SIG-M5 treated with dmso at 0.1 percent for 504 hours (cell line): Measurements from ENCODE around the gene CDK4.
A peak's percentile ranks its signal among the peaks of the same experiment; 100 is the strongest.

Source experiments
- DNase-seq: peaks from one replicate; lab custom pipeline; 2025; ENCODE audit not compliant: unreplicated experiment; lab: John Stamatoyannopoulos, UW

The CDK4 gene

DNA sequence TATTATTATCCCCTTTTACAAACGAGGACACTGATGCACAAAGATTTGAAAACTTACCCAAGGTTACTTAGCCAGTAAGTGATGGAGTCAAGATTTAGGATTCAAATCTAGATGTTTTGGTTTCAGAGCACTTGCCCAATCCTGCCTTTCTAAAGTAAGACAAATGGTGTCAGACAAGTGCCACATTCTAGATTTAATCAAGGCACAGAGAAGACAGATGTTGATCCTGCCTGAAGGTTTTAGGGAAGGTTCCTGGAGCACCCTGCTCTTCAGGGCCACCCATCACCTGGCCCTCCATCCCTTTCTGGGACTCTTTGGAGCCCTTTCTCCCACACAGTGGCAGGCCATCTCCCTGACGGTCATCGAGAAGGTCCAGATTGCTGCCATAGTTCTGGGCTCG is 5.7 kb upstream of the CDK4 start:
- no peak for DNase-seq

DNA sequence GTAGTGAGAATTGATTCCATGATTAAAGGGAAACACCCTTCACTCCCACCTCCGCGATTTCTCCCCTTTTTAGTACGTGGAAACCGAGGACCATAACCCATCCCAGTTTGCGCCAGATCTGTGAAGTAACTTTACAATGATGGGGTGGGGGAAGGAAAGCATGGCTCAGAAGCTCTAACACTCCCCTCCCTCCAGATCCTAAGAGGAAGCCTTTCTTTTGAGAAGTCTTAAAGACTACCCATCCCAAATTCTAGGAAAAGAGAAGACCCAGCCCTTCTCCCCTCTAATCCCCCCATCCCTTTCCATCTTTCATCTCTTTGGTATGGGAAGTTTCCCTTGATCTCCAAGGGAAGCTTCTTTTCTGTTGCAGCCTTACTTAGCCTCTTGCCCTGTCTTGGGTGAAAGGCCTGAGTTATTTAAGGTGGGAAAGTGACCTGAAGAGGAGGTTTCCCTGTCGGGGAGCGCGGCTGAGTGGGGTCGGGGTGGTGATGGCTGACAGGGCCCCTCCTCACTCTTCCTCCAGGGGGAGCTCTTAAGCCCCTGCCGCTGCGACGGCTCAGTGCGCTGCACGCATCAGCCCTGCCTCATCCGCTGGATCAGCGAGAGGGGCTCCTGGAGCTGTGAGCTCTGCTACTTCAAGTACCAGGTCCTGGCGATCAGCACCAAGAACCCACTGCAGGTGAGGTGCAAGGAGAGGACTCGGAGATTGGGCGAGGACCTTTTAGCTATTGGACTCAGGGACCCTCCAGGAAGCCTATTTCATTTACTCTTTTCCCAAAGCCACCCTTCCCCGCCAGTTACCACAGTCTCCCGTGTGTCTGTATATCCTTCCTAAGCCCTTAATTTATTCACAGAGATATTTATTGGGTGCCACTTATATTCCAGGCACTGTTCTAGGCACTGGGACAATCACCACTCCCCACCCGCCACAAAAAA is 4.6 kb upstream of the CDK4 start:
- DNase-seq: peak; percentile 72

DNA sequence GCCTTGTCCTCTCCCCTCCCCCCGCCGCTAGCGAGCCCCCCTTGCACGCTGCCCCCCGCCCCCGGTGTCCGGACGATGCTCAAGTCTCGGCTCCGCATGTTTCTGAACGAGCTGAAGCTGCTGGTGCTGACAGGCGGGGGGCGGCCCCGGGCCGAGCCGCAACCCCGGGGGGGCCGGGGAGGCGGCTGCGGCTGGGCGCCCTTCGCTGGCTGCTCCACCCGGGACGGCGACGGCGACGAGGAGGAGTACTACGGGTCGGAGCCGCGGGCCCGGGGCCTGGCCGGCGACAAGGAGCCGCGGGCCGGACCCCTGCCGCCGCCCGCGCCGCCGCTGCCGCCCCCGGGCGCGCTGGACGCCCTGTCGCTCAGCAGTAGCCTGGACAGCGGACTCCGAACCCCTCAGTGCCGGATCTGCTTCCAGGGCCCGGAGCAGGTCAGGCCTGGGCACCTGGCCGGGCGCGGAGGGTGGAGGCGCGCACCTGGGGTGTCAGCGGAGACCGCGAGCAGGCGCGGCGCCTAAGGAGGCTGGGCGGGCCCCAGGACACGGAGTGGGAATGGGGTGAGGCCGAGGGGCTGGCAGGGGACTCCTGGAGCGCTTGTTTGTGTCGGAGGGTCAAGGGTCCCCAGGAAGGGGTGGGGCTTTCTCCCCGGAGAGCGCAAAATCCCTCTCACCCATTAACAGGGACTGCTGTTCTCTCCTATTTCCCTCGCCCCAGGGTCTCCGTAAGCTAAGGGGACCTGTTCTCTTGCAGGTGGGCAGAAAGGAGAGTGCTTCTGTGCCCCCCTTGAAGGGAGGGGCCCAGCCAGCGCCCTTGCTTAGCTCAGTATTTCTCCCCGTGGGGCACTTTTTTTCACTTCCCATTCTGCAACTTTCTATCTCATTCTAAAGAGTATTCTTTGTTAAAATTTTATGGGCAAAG is 3.6 kb upstream of the CDK4 start:
- DNase-seq: peak; percentile 29

DNA sequence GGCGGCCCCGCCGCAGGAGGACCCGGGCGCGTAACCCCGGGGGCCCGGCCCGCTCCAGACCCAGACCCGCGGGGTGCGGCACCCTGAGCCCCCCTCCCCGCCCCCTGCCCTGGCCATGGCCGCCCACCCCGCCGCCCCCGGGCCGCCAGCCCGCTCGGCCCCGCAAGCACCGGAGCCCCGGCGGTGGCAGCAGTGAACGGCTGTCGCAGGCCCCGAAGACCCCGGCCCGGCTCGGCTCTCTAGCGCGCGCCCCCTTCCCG is 3.0 kb upstream of the CDK4 start:
- DNase-seq: no peak

DNA sequence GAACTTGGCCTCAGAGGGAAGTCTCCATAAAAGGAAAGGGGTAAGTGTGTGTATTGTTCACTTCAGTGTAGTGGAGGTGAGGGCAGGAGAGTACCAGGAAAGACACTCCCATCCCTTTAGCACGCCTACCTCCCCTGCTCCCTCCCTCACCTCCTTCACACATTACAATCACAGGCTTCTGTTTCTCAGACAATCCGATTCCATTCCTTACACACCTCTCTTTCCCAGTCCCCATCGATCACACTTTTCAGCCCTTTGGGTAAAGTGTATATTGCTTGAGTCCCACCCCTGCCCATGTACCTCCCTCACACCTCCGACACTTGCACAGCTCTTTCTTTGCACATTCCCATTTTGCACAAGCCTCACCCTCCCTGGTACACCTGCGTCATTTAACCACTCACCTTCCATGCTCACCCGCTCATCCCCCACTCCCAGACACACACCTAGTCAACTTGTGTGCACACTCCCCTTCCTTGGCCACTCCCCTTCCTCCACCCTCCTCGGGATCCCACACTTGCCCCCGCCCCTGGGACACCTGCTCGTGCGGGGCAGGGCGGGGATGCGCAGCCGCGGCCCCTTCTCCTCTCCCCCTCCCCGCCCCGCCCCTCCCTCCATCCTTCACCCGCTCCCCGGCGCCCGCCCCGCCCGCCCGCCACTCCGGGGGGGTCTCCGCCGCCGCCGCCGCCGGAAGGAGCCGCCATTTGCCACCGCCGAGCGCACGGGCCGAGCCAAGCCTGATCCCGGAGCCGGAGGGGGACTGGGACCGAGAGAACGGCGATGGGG is 2.5 kb upstream of the CDK4 start, which contains the start of gene MARCHF9:
Gene MARCHF9 (plus strand): TSS at position 693 of the 783 bp plus-strand sequence. CDS start 426 bp downstream, outside the sequence.
- peak; percentile 78 for DNase-seq

DNA sequence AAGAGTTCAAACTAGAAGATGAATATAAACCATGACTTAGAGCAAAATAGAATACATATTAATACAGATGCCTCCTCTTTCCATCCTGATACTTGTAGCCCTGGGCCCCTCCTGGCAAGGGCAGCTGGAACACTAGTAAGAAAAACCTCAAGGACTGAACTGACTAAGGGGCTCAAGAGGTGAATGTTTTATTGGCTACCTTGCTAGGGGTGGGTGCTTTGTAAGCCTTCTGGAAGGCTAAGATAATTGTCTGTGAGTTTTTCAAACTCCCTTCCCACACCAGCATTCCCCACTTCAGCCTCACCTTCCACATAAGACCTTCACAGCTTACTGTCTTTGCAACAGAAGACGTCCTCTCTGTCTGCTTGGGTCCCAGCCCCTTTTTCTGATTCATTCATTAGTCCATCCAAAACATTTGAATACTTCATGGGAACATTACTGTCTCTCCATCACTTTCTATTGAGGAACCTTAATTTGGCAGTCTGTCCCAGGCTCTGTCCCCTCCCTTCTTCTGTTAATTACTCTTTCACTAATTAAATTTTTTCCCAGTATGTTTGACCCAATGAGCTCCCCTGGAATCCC is 1.7 kb upstream of the CDK4 start:
- DNase-seq: no peak

DNA sequence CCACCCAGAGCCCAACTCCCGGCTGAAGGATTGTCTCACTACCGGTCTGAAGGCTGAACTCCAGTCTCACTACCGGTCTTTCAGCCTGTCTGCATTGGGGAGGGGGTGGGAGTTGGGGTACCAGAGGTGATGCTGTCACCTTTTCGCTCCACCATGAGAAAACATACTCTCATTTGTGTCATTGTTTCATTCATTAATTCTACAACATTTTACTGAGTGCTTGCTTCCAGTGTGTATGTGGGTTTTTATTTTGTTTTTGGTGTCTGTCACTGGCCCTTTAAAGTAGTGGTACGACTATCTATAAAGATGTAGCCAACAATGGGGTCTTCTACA is 524 bp upstream of the CDK4 start:
- DNase-seq: no peak

DNA sequence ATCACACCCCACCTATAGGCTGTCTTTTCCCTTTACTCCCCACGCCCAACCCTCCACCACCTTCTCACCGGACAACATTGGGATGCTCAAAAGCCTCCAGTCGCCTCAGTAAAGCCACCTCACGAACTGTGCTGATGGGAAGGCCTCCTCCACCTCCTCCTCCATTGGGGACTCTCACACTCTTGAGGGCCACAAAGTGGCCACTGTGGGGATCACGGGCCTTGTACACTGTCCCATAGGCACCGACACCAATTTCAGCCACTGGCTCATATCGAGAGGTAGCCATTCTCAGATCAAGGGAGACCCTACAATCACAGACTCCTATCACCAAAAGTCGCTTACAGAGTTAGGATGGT is 700 bp downstream of the CDK4 start:
- DNase-seq: no peak

DNA sequence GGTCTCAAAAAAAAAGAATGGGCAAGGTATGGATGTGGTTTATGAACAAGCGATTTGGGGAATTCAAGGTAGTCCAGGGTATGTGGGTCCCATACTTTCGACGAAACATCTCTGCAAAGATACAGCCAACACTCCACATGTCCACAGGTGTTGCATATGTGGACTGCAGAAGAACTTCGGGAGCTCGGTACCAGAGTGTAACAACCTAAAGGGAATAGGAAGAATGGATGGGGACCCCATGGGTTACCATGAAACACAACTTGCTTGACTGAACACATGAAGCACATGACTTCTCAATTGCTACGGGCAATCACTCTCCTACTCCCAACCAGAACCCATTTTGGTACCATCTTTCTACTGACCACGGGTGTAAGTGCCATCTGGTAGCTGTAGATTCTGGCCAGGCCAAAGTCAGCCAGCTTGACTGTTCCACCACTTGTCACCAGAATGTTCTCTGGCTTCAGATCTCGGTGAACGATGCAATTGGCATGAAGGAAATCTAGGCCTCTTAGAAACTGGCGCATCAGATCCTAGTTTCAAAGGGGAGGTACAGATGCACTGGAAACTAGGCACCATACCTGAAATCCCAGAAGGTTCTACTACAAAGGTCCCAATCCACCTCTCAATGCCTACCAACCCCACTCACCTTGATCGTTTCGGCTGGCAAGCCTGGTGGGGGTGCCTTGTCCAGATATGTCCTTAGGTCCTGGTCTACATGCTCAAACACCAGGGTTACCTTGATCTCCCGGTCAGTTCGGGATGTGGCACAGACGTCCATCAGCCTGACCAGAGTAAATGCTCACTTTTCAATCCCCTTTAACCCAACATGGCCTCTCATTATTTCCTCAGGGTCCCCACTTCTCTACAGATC is 1.3 kb downstream of the CDK4 start:
- DNase-seq: no peak

DNA sequence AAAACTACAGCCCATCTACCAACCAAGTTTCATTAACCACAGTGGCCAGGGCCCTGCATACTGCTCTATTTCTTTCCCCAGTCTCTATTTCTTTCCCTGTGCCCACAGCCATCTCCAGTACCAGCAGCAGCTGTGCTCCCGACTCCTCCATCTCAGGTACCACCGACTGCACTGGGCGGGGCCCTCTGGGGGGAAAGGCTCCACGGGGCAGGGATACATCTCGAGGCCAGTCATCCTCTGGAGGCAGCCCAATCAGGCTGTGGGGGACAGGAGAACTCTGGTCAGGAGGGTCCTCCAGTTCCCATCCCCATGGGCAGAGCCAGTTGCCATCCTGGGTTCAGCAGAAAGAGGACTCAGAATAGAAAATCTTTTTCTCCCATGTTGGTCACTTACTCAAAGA is 3.0 kb downstream of the CDK4 start:
- DNase-seq: no peak

DNA sequence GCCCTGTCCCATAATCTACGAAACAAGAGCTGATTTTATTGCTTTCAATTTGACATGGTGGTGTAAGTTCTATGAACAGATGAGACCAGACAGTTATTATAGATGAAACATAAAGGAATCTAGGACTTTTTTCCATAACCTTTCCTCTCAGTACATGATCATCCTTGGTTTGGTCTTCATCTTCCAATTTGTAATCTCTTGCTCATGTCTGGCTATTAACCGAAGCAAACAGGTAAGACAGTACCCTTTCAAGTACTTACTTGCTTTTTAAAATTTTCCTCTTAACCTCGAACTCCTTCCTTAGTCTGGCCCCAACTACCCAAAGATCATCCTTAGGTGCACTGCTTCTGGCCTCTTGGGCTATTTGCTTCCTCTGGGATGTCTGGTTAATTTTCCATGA is 6.1 kb downstream of the CDK4 start:
- no peak for DNase-seq

DNA sequence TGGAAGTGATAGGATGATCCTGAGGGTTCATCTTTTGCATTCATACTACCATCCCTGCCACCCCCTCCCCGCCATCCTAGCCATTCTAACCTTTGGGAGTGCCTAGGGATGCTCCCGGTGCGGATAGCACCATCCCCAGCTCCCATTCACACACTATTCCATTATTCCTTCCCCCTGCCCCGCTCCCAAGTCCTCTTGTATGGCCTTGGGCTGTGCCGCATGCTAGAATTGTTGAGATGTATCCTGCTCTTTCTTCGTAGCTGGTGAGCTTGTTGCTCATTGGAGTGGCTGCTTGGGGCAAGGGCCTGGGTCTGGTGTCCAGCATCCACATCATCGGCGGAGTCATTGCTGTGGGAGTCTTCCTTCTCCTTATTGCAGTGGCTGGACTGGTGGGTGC is 6.6 kb downstream of the CDK4 start:
- DNase-seq: no peak

DNA sequence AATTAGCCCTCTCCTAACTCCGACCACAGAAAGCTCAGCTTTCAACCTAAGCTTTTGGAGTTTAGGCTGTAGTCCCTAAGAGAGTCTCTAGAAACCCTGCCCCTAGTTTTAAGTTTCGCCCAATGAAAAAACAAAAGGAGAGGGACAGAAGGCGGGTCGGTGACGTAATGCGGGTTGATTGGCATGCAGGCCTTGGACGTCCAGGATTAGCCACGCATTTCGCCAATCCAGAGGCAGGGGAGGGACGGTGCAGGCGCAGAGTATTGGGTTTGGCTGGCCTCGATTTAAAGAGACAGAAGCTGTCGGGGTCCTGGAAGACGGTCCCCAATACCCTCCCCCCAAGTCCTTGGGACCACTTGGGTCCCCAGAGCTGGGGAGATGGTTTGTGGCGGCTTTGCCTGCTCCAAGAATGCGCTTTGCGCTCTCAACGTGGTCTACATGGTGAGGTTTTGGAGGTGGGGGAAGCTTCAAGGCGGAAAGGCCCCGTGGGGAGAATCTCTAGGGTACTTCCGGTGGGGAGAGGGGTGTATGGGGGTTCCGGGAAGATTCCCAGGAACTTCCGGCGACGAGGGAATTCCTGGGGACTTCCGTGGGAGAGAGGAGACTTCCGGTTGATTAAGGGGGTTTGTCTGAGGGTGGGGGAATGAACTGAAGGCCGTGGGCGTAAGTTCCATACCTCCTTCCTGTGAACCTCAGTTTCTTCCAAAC is 7.2 kb downstream of the CDK4 start, which contains the start of gene TSPAN31:
Gene TSPAN31 (plus strand): TSS at position 263 of the 708 bp plus-strand sequence. CDS start 116 bp downstream, at position 379.
- peak; percentile 100 for DNase-seq

DNA sequence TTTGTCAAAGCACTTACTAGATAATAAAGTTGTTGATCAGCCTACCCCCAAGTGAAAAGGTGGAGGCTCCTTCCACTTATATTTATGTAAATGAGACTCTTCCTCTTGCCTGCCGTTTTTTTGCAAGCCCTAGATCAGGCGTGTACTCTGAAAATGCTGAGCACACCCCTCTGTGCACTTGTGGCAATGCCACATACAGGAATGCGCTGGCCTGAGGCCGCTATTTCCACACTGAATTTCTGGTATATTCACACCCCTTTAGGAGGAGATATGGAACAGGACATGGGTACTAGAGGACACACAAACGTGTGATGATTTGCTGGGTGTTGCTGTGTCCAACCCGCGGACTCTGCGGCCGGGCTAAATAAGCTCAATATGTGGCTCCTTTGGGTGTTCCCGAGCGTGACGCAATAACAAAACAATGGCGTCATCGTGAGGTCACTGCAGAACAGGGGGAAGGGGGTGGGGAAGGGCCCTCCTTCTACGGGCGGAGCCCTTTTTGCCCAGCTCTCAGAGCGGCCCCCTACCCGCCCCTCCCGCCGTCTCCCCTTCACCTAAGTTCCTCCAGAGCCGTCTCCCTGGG is 7.8 kb downstream of the CDK4 start:
- DNase-seq: peak; percentile 58

DNA sequence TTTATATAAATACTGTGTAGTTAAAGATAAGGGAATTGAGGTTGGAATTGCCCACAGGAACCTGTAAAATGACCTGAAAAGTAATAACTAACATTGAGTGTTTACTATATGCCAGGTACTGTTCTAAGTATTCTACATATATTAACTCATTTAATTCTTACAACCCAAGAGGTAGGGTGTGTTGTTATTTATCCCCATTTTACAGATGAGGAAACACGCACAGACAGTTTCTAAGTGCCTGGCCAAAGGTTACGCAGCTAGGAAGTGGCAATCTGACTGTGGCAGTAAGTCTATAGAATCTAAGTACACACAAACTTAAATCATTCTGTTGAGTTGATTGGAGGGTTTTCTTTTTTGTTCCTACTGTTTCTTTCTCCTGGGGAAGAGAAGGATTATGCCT is 8.3 kb downstream of the CDK4 start:
- no peak for DNase-seq

DNA sequence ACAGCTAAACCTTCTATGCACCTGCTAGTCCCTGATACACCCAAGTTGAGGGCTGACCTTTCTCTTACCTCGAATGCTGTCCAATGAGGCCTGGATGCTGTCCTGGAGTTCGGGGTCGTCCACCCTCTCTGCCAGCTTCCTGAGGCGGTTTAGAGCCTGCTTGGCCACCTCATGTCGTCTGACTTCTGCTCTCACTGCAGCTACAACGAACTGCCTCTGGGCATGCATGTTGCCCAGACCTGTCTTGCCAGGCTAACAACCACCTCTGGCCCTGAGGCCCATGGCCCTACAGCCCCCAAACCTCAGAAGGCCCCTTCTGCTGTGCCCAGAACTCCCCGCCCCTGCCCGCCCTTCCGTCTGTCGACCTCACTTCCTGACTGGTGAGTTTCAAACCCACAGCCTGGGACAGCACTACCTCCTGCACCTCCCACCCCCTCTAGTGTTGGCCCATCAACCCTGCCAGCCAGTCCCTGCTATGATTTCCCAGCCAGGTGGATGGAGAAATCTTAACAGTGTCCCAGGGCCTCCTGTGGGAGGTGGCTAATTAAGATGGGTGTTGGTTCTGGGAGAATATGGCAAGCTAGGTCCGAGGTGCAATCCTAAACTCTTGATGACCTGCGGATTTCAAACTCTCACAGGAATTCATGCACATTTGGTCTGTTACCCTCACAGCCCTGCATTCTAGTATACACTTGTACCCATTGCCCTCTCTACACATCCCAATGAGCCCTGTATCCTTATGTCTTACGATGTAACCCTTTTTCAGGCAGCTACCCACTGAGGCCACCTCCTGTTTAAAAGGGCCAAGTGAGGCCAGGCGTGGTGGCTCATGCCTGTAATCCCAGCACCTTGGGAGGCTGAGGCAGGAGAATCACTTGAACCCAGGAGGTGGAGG is 10.0 kb downstream of the CDK4 start:
- peak; percentile 80 for DNase-seq

DNA sequence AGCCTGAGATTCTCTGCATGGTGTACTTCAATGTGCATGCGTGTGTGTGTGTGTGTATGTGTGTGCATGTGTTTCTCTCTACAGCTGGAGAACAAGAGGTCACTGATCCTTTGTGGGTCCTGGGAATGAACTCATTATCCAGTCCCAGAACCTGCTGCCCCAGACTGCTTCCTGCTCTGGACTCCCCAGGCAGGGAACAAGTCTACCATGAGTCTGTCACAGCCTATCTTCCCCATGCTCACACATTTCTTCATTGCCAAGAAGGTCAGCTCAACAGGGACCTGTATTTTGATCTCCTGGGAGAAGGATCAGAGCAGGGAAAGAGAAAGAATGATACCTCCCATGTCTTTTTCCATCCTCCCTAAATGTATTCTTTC is 10.7 kb downstream of the CDK4 start:
- DNase-seq: no peak
